ENCODE measurements around the gene RGS6. TPM values are rescaled to one million over a fixed set of nuclear protein-coding genes. Genes with fewer than 3 reads are reported as not detected.

RGS6 gene
- polyA plus RNA-seq, 3 donors, result not detected

DNA sequence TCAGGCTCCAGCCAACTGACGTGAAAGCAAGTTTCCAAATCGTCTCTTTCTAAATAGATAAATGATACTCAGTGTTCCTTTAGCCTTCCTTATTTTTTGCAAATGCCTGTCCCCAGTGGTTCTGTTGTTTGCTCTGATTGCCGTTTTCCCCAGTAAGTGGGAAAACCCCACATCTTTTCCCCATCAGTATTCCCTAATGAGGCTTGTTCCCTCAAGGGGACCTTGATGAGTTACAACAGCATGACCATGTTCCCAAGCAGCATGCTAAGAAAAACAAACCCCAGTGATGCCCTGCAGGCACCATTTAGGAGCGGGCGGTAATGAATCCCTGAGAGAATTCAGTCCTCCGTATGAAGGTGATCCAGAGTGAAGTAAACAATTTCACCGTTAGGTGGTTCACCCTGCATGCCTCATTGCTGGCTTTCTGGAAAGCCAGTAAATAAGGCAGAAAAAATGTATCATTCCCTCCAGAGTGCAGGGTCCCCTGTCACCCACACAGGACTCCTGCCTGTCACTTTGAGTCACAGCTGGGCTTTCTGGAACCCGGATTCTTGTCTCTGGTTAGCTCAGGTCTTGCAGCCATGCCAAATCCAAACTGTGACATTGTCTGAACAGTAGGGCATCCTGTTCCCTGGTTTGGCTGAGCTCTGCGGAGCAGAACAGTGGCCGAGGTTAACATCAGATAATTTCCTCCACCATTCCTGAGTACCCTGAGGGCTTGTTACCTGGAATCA is 222.6 kb downstream of the RGS6 start:
- H3K9me3 ChIP-seq (replicated peaks in 1 of 2; ENCODE audit: control insufficient read depth in 1 of 2, insufficient read depth in 1 of 2, low read length in 2 of 2), result peaks cover 5 to 22% of the 10 kb centered on the region in 2 donors
- no peak overlapping the region for H3K4me2 ChIP-seq (replicated peaks; ENCODE audit: extremely low read depth, low read length, poor library complexity, severe bottlenecking)
- no peaks in the 10 kb centered on the region for H3K36me3 Mint-ChIP-seq
- DNase-seq, result no peak
- no peak overlapping the region for H3K27ac ChIP-seq (ENCODE audit: low read depth in 1 of 2, low read length in 2 of 2)
- WGBS (ENCODE audit: insufficient coverage), result 98% methylated on average over 8 of the region's 10 CpGs
- H3K27me3 Mint-ChIP-seq (ENCODE audit: low read depth in 3 of 3), result peaks cover 0 to 2% (median 0%) of the 10 kb centered on the region in 3 donors
- H3K27me3 ChIP-seq (ENCODE audit: control insufficient read depth in 2 of 2, insufficient read depth in 2 of 2, low read length in 2 of 2), result no peaks in the 10 kb centered on the region
- H3K36me3 ChIP-seq (replicated peaks in 1 of 2; ENCODE audit: control insufficient read depth in 1 of 2, insufficient read depth in 2 of 2, low read length in 2 of 2), result no peaks in the 10 kb centered on the region
- no peak overlapping the region for H2AFZ ChIP-seq (ENCODE audit: insufficient read depth, low read depth, low read length, poor library complexity, severe bottlenecking)
- H3K9ac ChIP-seq (ENCODE audit: insufficient read depth, low read length, poor library complexity, severe bottlenecking), result no peak overlapping the region
- H4K20me1 ChIP-seq (ENCODE audit: insufficient read depth, low read length), result no peaks in the 10 kb centered on the region
- H3K4me1 ChIP-seq (ENCODE audit: control insufficient read depth in 1 of 2, insufficient read depth in 2 of 2, low read length in 2 of 2), result no peaks in the 10 kb centered on the region
- intact Hi-C loops (cut with micrococcal nuclease), result no loop called here
- H3K4me1 Mint-ChIP-seq, result no peaks in the 10 kb centered on the region
- no peak overlapping the region for H3K27ac Mint-ChIP-seq
- TF ChIP-seq, protein P1, sequence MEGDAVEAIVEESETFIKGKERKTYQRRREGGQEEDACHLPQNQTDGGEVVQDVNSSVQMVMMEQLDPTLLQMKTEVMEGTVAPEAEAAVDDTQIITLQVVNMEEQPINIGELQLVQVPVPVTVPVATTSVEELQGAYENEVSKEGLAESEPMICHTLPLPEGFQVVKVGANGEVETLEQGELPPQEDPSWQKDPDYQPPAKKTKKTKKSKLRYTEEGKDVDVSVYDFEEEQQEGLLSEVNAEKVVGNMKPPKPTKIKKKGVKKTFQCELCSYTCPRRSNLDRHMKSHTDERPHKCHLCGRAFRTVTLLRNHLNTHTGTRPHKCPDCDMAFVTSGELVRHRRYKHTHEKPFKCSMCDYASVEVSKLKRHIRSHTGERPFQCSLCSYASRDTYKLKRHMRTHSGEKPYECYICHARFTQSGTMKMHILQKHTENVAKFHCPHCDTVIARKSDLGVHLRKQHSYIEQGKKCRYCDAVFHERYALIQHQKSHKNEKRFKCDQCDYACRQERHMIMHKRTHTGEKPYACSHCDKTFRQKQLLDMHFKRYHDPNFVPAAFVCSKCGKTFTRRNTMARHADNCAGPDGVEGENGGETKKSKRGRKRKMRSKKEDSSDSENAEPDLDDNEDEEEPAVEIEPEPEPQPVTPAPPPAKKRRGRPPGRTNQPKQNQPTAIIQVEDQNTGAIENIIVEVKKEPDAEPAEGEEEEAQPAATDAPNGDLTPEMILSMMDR (IDR thresholded peaks at IDR 0.05), result no peak
- no peak overlapping the region for H3K4me3 Mint-ChIP-seq
- no peak overlapping the region for H3K4me3 ChIP-seq (replicated peaks in 1 of 3; ENCODE audit: low read depth in 2 of 3, low read length in 3 of 3)
- peaks cover 9 to 27% (median 24%) of the 10 kb centered on the region in 7 donors for H3K9me3 Mint-ChIP-seq
- H3K79me2 ChIP-seq (ENCODE audit: insufficient read depth, low read length), result no peaks in the 10 kb centered on the region

DNA sequence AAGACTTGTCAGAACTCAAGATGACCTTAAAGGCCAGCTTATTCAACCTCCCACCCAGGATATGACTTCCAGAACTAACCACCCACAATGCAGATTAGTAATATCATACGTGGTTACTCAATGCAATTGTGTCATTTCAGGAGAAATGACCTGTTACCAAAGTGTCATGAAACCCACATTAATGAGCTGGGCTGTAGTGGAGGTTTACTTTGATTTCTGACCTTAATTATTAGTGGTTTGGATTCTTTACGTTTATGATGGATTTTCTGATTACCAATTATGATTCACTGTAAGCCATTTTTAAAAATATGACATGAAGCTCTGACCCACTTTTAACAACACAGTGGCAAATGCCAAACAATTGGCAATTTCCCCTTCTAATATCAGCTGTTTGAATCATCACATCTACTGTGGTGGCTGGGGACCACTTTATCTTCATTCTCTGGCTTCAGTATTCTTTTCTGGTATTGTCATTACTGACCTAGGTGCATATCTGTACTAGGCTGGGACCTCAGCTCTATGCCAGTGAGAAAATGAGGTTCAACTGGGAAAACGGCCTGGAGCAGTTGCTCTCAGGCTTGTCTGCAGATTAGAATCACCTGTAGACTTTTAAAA is 223.3 kb downstream of the RGS6 start:
- H3K79me2 ChIP-seq (ENCODE audit: insufficient read depth, low read length), result no peaks in the 10 kb centered on the region
- no peak overlapping the region for H2AFZ ChIP-seq (ENCODE audit: insufficient read depth, low read depth, low read length, poor library complexity, severe bottlenecking)
- Mint-ChIP-seq H3K27ac (no peak overlapping the region), H3K27me3 (ENCODE audit: low read depth in 3 of 3) (peaks cover 0 to 2% (median 0%) of the 10 kb centered on the region in 3 donors), H3K4me3 (no peak overlapping the region), H3K9me3 (peaks cover 9 to 27% (median 24%) of the 10 kb centered on the region in 7 donors), H3K36me3 (no peaks in the 10 kb centered on the region), H3K4me1 (no peaks in the 10 kb centered on the region)
- H3K27me3 ChIP-seq (ENCODE audit: control insufficient read depth in 2 of 2, insufficient read depth in 2 of 2, low read length in 2 of 2), result no peaks in the 10 kb centered on the region
- H3K9ac ChIP-seq (ENCODE audit: insufficient read depth, low read length, poor library complexity, severe bottlenecking), result no peak overlapping the region
- H4K20me1 ChIP-seq (ENCODE audit: insufficient read depth, low read length), result no peaks in the 10 kb centered on the region
- WGBS (ENCODE audit: insufficient coverage), result 75% methylated on average over 1 of the region's 3 CpGs
- no peak for DNase-seq
- no peak overlapping the region for H3K27ac ChIP-seq (ENCODE audit: low read depth in 1 of 2, low read length in 2 of 2)
- H3K4me1 ChIP-seq (ENCODE audit: control insufficient read depth in 1 of 2, insufficient read depth in 2 of 2, low read length in 2 of 2), result no peaks in the 10 kb centered on the region
- no peak overlapping the region for H3K4me2 ChIP-seq (replicated peaks; ENCODE audit: extremely low read depth, low read length, poor library complexity, severe bottlenecking)
- H3K36me3 ChIP-seq (replicated peaks in 1 of 2; ENCODE audit: control insufficient read depth in 1 of 2, insufficient read depth in 2 of 2, low read length in 2 of 2), result no peaks in the 10 kb centered on the region
- intact Hi-C loops (cut with micrococcal nuclease), result no loop called here
- TF ChIP-seq, protein P1 (IDR thresholded peaks at IDR 0.05), result no peak
- H3K9me3 ChIP-seq (replicated peaks in 1 of 2; ENCODE audit: control insufficient read depth in 1 of 2, insufficient read depth in 1 of 2, low read length in 2 of 2), result peaks cover 5 to 22% of the 10 kb centered on the region in 2 donors
- H3K4me3 ChIP-seq (replicated peaks in 1 of 3; ENCODE audit: low read depth in 2 of 3, low read length in 3 of 3), result no peak overlapping the region
